T-helper 2 cell treated with Interferon-gamma antibody and Interleukin-4, amounts not matched to agents 5 μg/mL and 100 μg/mL, for 36 hours (primary cell): ENCODE results near the gene SLC26A1.

Experiments used
- DNase-seq: peaks from one replicate; pipeline ENCODE4 v3.0.0; 2021; ENCODE audit warnings: low spot score
- H3K27ac Mint-ChIP-seq: one replicate; pipeline ENCODE4 v1.8.0; 2021; ENCODE audit warnings: mild to moderate bottlenecking, mixed read lengths
- H3K27me3 Mint-ChIP-seq: one replicate; pipeline ENCODE4 v1.8.0; 2021; ENCODE audit warnings: low read depth, mixed read lengths
- H3K36me3 Mint-ChIP-seq: one replicate; pipeline ENCODE4 v1.8.0; 2021; ENCODE audit warnings: low read depth, mixed read lengths
- H3K4me1 Mint-ChIP-seq: one replicate; pipeline ENCODE4 v1.8.0; 2021; ENCODE audit warnings: low read depth, mixed read lengths
- H3K4me3 Mint-ChIP-seq: one replicate; pipeline ENCODE4 v1.8.0; 2022; ENCODE audit warnings: mild to moderate bottlenecking, moderate library complexity, mixed read lengths
- H3K9me3 Mint-ChIP-seq: one replicate; pipeline ENCODE4 v1.8.0; 2021; ENCODE audit warnings: mixed read lengths

Gene SLC26A1

DNA sequence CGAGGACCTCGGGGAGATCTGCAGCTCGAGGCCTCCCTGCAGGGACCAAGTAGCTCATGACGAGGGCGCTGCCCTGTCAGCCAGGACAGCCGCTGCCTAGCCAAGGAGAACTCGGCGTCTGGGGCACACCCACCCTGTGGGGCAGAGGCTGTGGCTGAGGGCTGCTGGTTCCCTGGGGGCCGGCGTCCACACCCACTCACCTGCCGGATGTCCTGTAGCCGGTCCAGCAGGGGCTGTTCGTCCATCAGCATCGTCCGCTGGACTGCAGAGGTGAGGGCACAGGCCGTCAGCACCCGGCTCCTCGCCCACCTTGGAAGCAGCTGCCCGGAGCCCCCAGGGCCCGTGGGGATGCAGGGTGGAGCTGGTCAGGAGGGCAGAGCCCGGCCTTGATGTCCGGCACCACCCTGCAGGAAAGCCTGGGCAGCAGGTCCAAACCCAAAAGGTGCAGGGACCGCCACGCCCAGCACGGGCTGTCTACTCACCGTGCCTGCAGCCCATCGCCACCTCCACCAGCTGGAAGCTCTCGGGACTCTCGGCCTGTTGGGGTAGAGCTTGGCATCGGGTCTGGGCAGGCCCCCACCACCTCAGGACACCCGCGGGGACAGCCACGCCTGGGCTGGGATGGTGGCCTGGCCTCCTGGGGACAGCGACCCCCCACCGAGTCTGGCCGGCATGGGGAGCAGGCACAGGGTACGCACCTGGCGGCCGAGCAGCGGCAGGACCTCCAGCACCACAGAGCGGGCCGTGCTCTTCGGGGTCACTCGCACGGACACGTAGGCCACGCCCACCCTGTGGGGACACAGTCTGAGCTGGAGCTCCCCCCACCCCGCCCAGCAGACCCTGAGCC, 26.7 kb downstream of the SLC26A1 start:
- Mint-ChIP-seq H3K4me1 (peaks cover 3% of the 10 kb centered on the region), H3K4me3 (no peak overlapping the region), H3K36me3 (peaks cover 2% of the 10 kb centered on the region), H3K27me3 (no peaks in the 10 kb centered on the region), H3K27ac (no peak overlapping the region), H3K9me3 (no peaks in the 10 kb centered on the region)
- no peak for DNase-seq

DNA sequence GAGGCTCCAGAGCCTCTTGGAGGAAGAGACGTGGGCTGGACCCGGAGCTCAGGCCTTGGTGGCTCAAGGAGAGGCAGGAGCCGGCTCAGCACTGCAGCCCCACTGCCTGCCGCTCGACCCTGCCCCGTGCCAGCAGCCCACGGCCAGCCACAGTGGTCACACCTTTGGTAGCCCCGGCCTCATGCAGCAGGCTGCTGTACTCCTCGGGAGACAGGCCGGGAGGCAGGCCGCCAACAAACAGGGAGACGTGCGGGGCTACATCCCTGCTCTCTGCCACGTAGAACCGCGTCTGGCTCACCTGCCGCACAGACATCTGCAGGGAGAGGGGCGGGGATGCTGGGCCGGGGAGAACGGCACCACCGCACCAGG, 27.5 kb downstream of the SLC26A1 start:
- no peak overlapping the region for H3K4me3 Mint-ChIP-seq

GRCh38 chr4:965048-965765, 28.0 kb downstream of the SLC26A1 start:
- H3K27me3 Mint-ChIP-seq, result no peaks in the 10 kb centered on the region
- H3K9me3 Mint-ChIP-seq, result no peaks in the 10 kb centered on the region
- peaks cover 2% of the 10 kb centered on the region for H3K36me3 Mint-ChIP-seq
- no peak overlapping the region for H3K27ac Mint-ChIP-seq
- no peaks in the 10 kb centered on the region for H3K4me1 Mint-ChIP-seq
- H3K4me3 Mint-ChIP-seq, result no peak overlapping the region
- DNase-seq, result no peak

More for the DNA sequence above, 27.5 kb downstream of the SLC26A1 start:
- Mint-ChIP-seq H3K36me3 (peaks cover 2% of the 10 kb centered on the region), H3K9me3 (no peaks in the 10 kb centered on the region), H3K27ac (no peak overlapping the region), H3K27me3 (no peaks in the 10 kb centered on the region), H3K4me1 (peaks cover 3% of the 10 kb centered on the region)
- DNase-seq, result no peak

DNA sequence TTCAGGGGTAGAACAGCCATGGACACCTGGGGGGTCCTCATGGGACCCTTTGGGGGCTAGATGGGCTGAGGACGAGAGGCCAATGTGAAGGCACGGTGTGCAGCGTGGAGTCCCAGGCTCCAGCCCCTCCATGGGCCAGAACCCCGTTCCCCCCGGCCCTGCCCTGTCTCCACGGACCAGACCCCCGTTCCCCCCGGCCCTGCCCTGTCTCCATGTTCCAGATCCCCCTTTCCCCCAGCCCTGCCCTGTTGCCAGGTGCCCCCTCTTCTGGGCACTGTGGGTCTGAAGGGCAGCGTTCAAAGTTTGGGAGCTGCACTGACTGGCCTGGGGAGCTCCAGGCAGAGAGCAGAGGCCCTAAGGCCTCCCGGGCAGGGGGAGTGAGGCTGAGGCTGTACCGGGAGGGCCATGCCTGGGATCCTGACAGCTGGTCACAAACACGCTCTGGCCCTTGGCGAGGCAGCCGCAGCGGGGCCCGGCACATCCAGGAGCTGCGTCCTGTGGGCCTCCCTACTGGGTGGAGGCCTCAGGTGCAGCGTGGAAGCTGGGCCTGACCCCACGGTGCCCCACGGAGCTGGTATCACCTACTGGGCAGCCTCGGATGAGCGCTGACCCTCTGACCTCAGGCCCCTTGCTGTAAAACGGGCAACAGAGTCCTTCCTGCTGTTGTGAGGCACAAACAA, 28.7 kb downstream of the SLC26A1 start:
- Mint-ChIP-seq H3K4me3 (no peak overlapping the region), H3K4me1 (no peaks in the 10 kb centered on the region), H3K27me3 (no peaks in the 10 kb centered on the region), H3K27ac (no peak overlapping the region), H3K9me3 (no peaks in the 10 kb centered on the region), H3K36me3 (peaks cover 2% of the 10 kb centered on the region)
- no peak for DNase-seq

GRCh38 chr4:963276-964225, 29.7 kb downstream of the SLC26A1 start:
- Mint-ChIP-seq H3K27me3 (no peaks in the 10 kb centered on the region), H3K4me3 (no peak overlapping the region), H3K9me3 (no peaks in the 10 kb centered on the region), H3K4me1 (no peaks in the 10 kb centered on the region), H3K36me3 (peaks cover 2% of the 10 kb centered on the region), H3K27ac (no peak overlapping the region)
- no peak for DNase-seq

DNA sequence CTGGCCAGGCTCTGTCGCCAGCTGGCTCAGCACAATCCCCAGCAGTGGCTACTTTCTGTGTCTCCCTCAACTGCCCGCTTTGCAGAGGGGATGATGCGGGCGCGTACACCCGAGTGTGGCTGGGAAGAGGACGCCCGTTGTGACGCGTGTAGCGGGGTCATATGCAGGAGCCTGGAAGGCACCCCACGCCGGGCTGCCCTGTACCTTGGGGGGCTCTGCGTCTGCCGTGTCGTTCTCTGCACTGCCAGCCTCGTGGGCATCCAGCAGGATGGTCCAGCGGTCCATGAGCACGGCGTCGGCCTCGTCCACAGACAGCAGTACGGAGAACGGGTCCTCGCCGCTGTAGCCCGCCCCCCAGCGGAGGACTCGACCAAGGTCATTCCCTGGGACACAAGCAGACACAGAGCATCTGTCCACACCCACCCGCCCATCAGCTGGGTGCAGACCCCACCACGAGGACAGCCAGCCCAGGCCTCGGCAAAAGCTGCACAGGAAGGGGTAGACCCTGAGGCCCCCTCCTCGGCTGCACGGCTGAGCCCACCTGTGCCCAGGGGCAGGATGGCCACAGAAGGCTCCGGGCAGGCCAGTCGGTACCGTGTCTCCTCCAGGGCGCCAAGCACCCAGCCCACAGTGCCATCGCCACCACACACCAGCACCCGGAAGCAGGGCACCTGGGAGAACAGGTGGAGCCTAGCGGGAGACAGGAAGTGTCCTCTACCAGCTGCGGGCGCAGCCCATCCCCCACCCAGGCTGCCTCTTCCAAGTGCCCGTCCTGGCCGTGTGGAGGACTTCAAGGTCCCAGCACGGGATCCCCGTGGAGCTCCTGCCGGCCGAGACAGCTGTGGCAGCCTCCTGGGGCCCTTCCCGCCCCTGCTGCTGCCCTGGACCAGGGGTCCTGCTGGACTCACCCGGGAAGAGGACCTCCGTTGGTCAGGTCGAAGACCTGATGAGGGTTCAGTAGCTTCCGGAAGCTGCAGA, 30.7 kb downstream of the SLC26A1 start:
- H3K9me3 Mint-ChIP-seq, result no peaks in the 10 kb centered on the region
- peaks cover 2% of the 10 kb centered on the region for H3K36me3 Mint-ChIP-seq
- H3K27ac Mint-ChIP-seq, result no peak overlapping the region
- H3K4me1 Mint-ChIP-seq, result no peaks in the 10 kb centered on the region
- H3K27me3 Mint-ChIP-seq, result no peaks in the 10 kb centered on the region
- no peak overlapping the region for H3K4me3 Mint-ChIP-seq
- no peak for DNase-seq

GRCh38 chr4:961351-962230, 31.6 kb downstream of the SLC26A1 start:
- H3K36me3 Mint-ChIP-seq, result peaks cover 2% of the 10 kb centered on the region
- H3K27me3 Mint-ChIP-seq, result no peaks in the 10 kb centered on the region
- no peak overlapping the region for H3K4me3 Mint-ChIP-seq
- no peak for DNase-seq
- H3K4me1 Mint-ChIP-seq, result no peaks in the 10 kb centered on the region
- H3K27ac Mint-ChIP-seq, result no peak overlapping the region
- H3K9me3 Mint-ChIP-seq, result no peaks in the 10 kb centered on the region

- DNase-seq, result no peak
- H3K36me3 Mint-ChIP-seq, result no peaks in the 10 kb centered on the region
- no peak overlapping the region for H3K27ac Mint-ChIP-seq
- H3K9me3 Mint-ChIP-seq, result no peaks in the 10 kb centered on the region
- H3K27me3 Mint-ChIP-seq, result no peaks in the 10 kb centered on the region
- H3K4me3 Mint-ChIP-seq, result no peak overlapping the region
- H3K4me1 Mint-ChIP-seq, result no peaks in the 10 kb centered on the region
Observed at GRCh38 chr4:960636-961350, 32.4 kb downstream of the SLC26A1 start.

GRCh38 chr4:960140-960635, 33.0 kb downstream of the SLC26A1 start:
- Mint-ChIP-seq H3K4me3 (no peak overlapping the region), H3K27ac (no peak overlapping the region), H3K27me3 (no peaks in the 10 kb centered on the region), H3K36me3 (no peaks in the 10 kb centered on the region), H3K9me3 (no peaks in the 10 kb centered on the region), H3K4me1 (no peaks in the 10 kb centered on the region)
- DNase-seq, result no peak

- no peak overlapping the region for H3K4me3 Mint-ChIP-seq
- H3K36me3 Mint-ChIP-seq, result no peaks in the 10 kb centered on the region
- H3K4me1 Mint-ChIP-seq, result no peaks in the 10 kb centered on the region
- no peaks in the 10 kb centered on the region for H3K27me3 Mint-ChIP-seq
- no peak for DNase-seq
- H3K27ac Mint-ChIP-seq, result no peak overlapping the region
- H3K9me3 Mint-ChIP-seq, result no peaks in the 10 kb centered on the region
Observed at GRCh38 chr4:959338-960139, 33.7 kb downstream of the SLC26A1 start.
